BLaER1 (cell line): ENCODE measurements around the gene SUPT4H1.

Source experiments
- H3K27ac ChIP-seq: shearing (Covaris generic); formaldehyde crosslinking; 2 replicates; pipeline ENCODE4 v1.8.1; 2022
- H3K27me3 ChIP-seq: shearing (Covaris generic); formaldehyde crosslinking; 2 replicates; pipeline ENCODE4 v1.8.1; 2022
- H3K36me3 ChIP-seq: shearing (Covaris generic); formaldehyde crosslinking; 2 replicates; pipeline ENCODE4 v1.8.1; 2022
- H3K4me1 ChIP-seq: shearing (Covaris generic); formaldehyde crosslinking; 2 replicates; pipeline ENCODE4 v1.8.1; 2022
- H3K4me2 ChIP-seq: shearing (Covaris generic); formaldehyde crosslinking; 2 replicates; pipeline ENCODE4 v1.8.1; 2022
- H3K4me3 ChIP-seq: shearing (Covaris generic); formaldehyde crosslinking; 2 replicates; pipeline ENCODE4 v1.8.1; 2022
- H3K9ac ChIP-seq: shearing (Covaris generic); formaldehyde crosslinking; 2 replicates; pipeline ENCODE4 v1.8.1; 2022
- H3K9me3 ChIP-seq: shearing (Covaris generic); formaldehyde crosslinking; 2 replicates; pipeline ENCODE4 v1.8.1; 2022
- H4K20me1 ChIP-seq: shearing (Covaris generic); formaldehyde crosslinking; 2 replicates; pipeline ENCODE4 v1.8.1; 2022
- Cebpa-rat ChIP-seq: shearing (Covaris generic); IDR thresholded peaks from 2 replicates; pipeline ENCODE4 v1.8.1; 2022

SUPT4H1 gene

GRCh38 chr17:58380207-58381123 lies 28.5 kb upstream of the SUPT4H1 start:
- TF ChIP-seq Cebpa-rat, result no peak
- H3K9ac ChIP-seq, result no peak overlapping the region
- no peaks in the 10 kb centered on the region for H3K36me3 ChIP-seq
- no peaks in the 10 kb centered on the region for H3K9me3 ChIP-seq
- no peak overlapping the region for H3K4me3 ChIP-seq
- H3K27ac ChIP-seq, result no peak overlapping the region
- H3K4me1 ChIP-seq, result peaks cover 26% of the 10 kb centered on the region
- no peaks in the 10 kb centered on the region for H4K20me1 ChIP-seq
- H3K27me3 ChIP-seq, result no peaks in the 10 kb centered on the region
- H3K4me2 ChIP-seq, result peak overlapping the region; percentile 69; the same call in 1 of the 2 replicates

DNA sequence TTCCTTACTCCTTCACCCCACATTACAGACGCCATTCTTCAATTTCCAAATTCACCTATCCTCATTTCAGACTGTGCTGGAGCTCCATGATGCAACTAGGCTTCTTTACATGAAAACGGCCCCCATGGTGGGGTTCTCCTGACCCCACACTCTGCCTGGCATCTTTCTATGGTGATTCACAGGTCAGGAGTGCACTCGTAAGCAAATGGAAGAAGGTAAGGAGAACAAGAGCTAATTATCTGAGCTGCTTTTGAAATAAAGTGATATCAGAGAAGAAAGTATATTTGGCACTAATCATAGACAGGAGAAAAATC lies 27.5 kb upstream of the SUPT4H1 start:
- Histone ChIP-seq H3K27ac (peak overlapping the region; percentile 55), H3K4me2 (peak overlapping the region; percentile 69), H3K36me3 (no peaks in the 10 kb centered on the region), H4K20me1 (no peaks in the 10 kb centered on the region), H3K9ac (peak overlapping the region; percentile 59; the same call in 1 of the 2 replicates), H3K27me3 (no peaks in the 10 kb centered on the region), H3K9me3 (no peaks in the 10 kb centered on the region), H3K4me3 (0 out of 2 replicates have a peak overlapping the region, but pooled peaks have one; percentile 8), H3K4me1 (peaks cover 26% of the 10 kb centered on the region)
- no peak for TF ChIP-seq Cebpa-rat

- no peaks in the 10 kb centered on the region for H3K36me3 ChIP-seq
- H3K9ac ChIP-seq, result peak overlapping the region; percentile 59
- no peaks in the 10 kb centered on the region for H3K27me3 ChIP-seq
- 0 out of 2 replicates have a peak overlapping the region, but pooled peaks have one; percentile 8 for H3K4me3 ChIP-seq
- no peaks in the 10 kb centered on the region for H3K9me3 ChIP-seq
- peak overlapping the region; percentile 55 for H3K27ac ChIP-seq
- H3K4me1 ChIP-seq, result peaks cover 26% of the 10 kb centered on the region
- H4K20me1 ChIP-seq, result no peaks in the 10 kb centered on the region
- no peak for TF ChIP-seq Cebpa-rat
- H3K4me2 ChIP-seq, result peak overlapping the region; percentile 69
Observed at GRCh38 chr17:58378733-58379510, 26.9 kb upstream of the SUPT4H1 start.

GRCh38 chr17:58377661-58378060 lies 25.7 kb upstream of the SUPT4H1 start:
- peaks cover 26% of the 10 kb centered on the region for H3K4me1 ChIP-seq

DNA sequence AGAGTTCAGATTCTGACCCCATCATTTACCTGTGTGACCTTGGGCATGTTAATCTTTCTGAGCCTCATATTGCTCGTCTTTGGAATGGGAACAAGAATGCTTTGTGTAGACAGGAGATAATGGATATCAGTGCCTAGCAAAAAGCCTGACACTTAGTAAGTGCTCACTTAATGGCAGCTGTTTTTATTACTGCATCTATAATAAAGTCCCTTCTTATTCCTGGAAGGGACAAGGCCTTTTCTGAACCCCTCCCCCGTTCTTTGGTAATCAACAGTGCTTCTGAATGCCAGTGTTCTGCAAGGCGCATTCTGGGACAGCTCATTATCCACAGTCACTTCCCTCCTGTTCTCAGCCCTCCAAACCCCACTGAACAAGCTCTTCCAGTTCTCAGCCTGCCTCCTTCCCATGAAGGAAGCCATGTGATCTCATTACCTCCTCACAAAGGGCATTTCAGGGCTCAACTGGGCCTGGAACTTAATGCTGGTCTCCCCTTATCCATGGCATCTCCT lies 25.1 kb upstream of the SUPT4H1 start:
- no peak overlapping the region for H3K4me2 ChIP-seq
- H4K20me1 ChIP-seq, result no peaks in the 10 kb centered on the region
- peaks cover 21% of the 10 kb centered on the region for H3K4me1 ChIP-seq
- no peak overlapping the region for H3K27ac ChIP-seq
- H3K27me3 ChIP-seq, result no peaks in the 10 kb centered on the region
- H3K9me3 ChIP-seq, result no peaks in the 10 kb centered on the region
- H3K36me3 ChIP-seq, result no peaks in the 10 kb centered on the region
- H3K9ac ChIP-seq, result no peak overlapping the region
- TF ChIP-seq Cebpa-rat, result no peak
- H3K4me3 ChIP-seq, result no peak overlapping the region

More at GRCh38 chr17:58377661-58378060, 25.7 kb upstream of the SUPT4H1 start:
- no peak for TF ChIP-seq Cebpa-rat
- no peak overlapping the region for H3K27ac ChIP-seq
- no peaks in the 10 kb centered on the region for H3K36me3 ChIP-seq
- no peaks in the 10 kb centered on the region for H3K9me3 ChIP-seq
- no peak overlapping the region for H3K9ac ChIP-seq
- no peak overlapping the region for H3K4me3 ChIP-seq
- H3K27me3 ChIP-seq, result no peaks in the 10 kb centered on the region
- no peaks in the 10 kb centered on the region for H4K20me1 ChIP-seq
- no peak overlapping the region for H3K4me2 ChIP-seq

DNA sequence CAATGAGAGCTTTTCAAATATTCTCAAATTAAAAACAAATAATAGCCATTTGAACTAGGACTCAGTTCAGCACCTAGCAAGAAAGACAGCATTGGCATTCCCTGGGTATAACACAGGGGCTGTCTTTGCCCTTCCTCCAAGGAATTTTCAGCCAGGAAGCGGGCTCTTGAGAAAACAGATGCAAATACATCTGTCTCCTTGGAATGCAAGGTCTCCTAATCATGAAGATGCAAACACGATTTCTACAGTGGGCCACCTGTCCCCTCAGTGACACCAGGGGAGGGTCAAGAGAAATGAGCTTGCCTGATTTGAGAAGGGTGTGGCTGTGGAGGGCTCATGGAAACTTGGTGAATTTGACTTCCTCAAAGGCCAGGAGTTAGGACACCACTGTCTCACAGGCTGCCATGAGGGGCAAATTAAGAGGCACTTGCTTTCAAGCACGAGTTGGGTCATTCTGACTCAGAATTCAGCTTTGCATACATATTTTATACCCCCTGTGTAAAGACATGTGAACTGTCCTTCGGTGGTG lies 24.5 kb upstream of the SUPT4H1 start:
- Histone ChIP-seq H3K9ac (no peak overlapping the region), H3K4me1 (peaks cover 21% of the 10 kb centered on the region), H3K27ac (no peak overlapping the region), H3K27me3 (no peaks in the 10 kb centered on the region), H3K9me3 (no peaks in the 10 kb centered on the region), H3K36me3 (no peaks in the 10 kb centered on the region), H4K20me1 (no peaks in the 10 kb centered on the region), H3K4me3 (no peak overlapping the region), H3K4me2 (no peak overlapping the region)
- no peak for TF ChIP-seq Cebpa-rat

GRCh38 chr17:58375811-58376210 lies 23.8 kb upstream of the SUPT4H1 start:
- H3K9me3 ChIP-seq, result no peaks in the 10 kb centered on the region
- no peak overlapping the region for H3K27ac ChIP-seq

DNA sequence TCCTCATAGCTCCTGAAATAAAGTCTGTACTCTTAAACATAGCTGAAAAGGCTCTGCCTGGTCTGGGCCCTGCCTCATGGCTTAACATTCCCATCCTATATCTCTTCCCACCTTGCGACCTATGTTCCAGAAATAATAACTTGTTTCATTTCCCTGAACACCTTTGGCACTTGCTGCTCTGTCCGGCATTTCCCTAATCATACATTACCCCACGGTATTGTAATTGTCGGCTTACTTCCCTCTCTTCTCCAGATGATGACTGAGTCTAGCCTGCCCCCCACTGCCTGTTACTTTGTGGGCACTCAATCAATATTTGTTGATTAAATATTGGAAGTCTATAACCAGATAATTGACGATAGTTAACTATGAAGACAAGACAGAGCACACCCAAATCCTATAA lies 23.3 kb upstream of the SUPT4H1 start:
- Histone ChIP-seq H3K9me3 (no peaks in the 10 kb centered on the region), H3K9ac (no peak overlapping the region), H3K4me2 (no peak overlapping the region), H3K36me3 (no peaks in the 10 kb centered on the region), H3K27ac (no peak overlapping the region), H4K20me1 (no peaks in the 10 kb centered on the region; the same call in 1 of the 2 replicates), H3K4me3 (no peak overlapping the region), H3K27me3 (no peaks in the 10 kb centered on the region), H3K4me1 (peaks cover 24% of the 10 kb centered on the region)
- TF ChIP-seq Cebpa-rat, result no peak

More at GRCh38 chr17:58375811-58376210, 23.8 kb upstream of the SUPT4H1 start:
- Histone ChIP-seq H3K4me2 (no peak overlapping the region), H3K27me3 (no peaks in the 10 kb centered on the region), H4K20me1 (no peaks in the 10 kb centered on the region; the same call in 1 of the 2 replicates), H3K9ac (no peak overlapping the region), H3K4me3 (no peak overlapping the region), H3K36me3 (no peaks in the 10 kb centered on the region), H3K4me1 (peaks cover 21% of the 10 kb centered on the region)
- no peak for TF ChIP-seq Cebpa-rat

GRCh38 chr17:58373923-58374322 lies 21.9 kb upstream of the SUPT4H1 start:
- H3K4me1 ChIP-seq, result peaks cover 24% of the 10 kb centered on the region
- no peak for TF ChIP-seq Cebpa-rat
- H3K9me3 ChIP-seq, result no peaks in the 10 kb centered on the region
- no peaks in the 10 kb centered on the region for H3K27me3 ChIP-seq
- no peak overlapping the region for H3K9ac ChIP-seq
- no peak overlapping the region for H3K27ac ChIP-seq
- H4K20me1 ChIP-seq, result no peaks in the 10 kb centered on the region; the same call in 1 of the 2 replicates
- H3K4me2 ChIP-seq, result no peak overlapping the region
- no peak overlapping the region for H3K4me3 ChIP-seq
- H3K36me3 ChIP-seq, result no peaks in the 10 kb centered on the region
